HEK293 (cell line): ENCODE results near the gene SOCS1.

Experiments used
- CTCF ChIA-PET: fragments of 350-600 bp; formaldehyde crosslinking; extraction: SDS; loops from one replicate; lab custom pipeline; 2021; ENCODE audit warnings: antibody characterized with exemption; lab: Yijun Ruan, JAX
- POLR2A ChIA-PET: fragments of 300-600 bp; formaldehyde crosslinking; extraction: SDS; loops from one replicate; lab custom pipeline; 2020; ENCODE audit warnings: antibody characterized with exemption, inconsistent platforms; lab: Yijun Ruan, JAX
- H3K27ac ChIP-seq: fragments of 200-500 bp; sonication (Bioruptor generic); 2 replicates; pipeline ENCODE4 v1.5.1; 2014; ENCODE audit warnings: low read depth, low read length, control low read depth, inconsistent platforms; ENCODE audit errors: extremely low read depth
- H3K36me3 ChIP-seq, 2 experiments: fragments of 200-500 bp in 1 of 2; sonication (Bioruptor generic) in 1 of 2; 1 replicate in 1 of 2; 2 replicates in 1 of 2; pipeline ENCODE4 v1.5.1; 2014 to 2017; ENCODE audit warnings: inconsistent platforms in 2 of 2, low read length in 2 of 2; ENCODE audit not compliant: control insufficient read depth in 2 of 2, insufficient read depth in 1 of 2
- H3K4me1 ChIP-seq: fragments of 200-500 bp; sonication (Bioruptor generic); 2 replicates; pipeline ENCODE4 v1.5.1; 2014; ENCODE audit warnings: mild to moderate bottlenecking, low read length, inconsistent platforms; ENCODE audit not compliant: control insufficient read depth, insufficient read depth
- H3K4me3 ChIP-seq: 2 replicates; pipeline ENCODE4 v1.5.1; 2011; ENCODE audit warnings: low read depth, mild to moderate bottlenecking, control low read depth, low read length, moderate library complexity
- H3K9me3 ChIP-seq: fragments of 200-500 bp; sonication (Bioruptor generic); 2 replicates; pipeline ENCODE4 v1.5.1; 2014; ENCODE audit warnings: low read depth, low read length, inconsistent platforms; ENCODE audit not compliant: control insufficient read depth, insufficient read depth
- BCL11B ChIP-seq: fragments of 450-650 bp; formaldehyde crosslinking; IDR thresholded peaks from 2 replicates; pipeline ENCODE4 v1.5.1; 2016; ENCODE audit warnings: low read depth, missing biosample characterization, missing genetic modification characterization
- OSR2 ChIP-seq: fragments of 450-650 bp; formaldehyde crosslinking; IDR thresholded peaks from 2 replicates; pipeline ENCODE4 v1.5.1; 2016; ENCODE audit warnings: missing biosample characterization, missing genetic modification characterization
- PRDM4 ChIP-seq: fragments of 450-650 bp; formaldehyde crosslinking; IDR thresholded peaks from 2 replicates; pipeline ENCODE4 v1.5.1; 2017; ENCODE audit warnings: missing biosample characterization, missing genetic modification characterization
- SETDB1 ChIP-seq: IDR thresholded peaks from one replicate; pipeline ENCODE4 v1.6.1; 2017; ENCODE audit warnings: mild to moderate bottlenecking, low read length, moderate library complexity, mixed read lengths; ENCODE audit not compliant: insufficient read length
- SP2 ChIP-seq: fragments of 450-650 bp; formaldehyde crosslinking; IDR thresholded peaks from 2 replicates; pipeline ENCODE4 v1.5.1; 2016; ENCODE audit warnings: missing biosample characterization, missing genetic modification characterization
- ZBTB1 ChIP-seq: fragments of 450-650 bp; formaldehyde crosslinking; IDR thresholded peaks from 2 replicates; pipeline ENCODE4 v1.5.1; 2016; ENCODE audit warnings: missing biosample characterization, missing genetic modification characterization
- ZFP37 ChIP-seq: fragments of 450-650 bp; formaldehyde crosslinking; IDR thresholded peaks from 2 replicates; pipeline ENCODE4 v1.5.1; 2016; ENCODE audit warnings: missing biosample characterization, missing genetic modification characterization
- ZFP41 ChIP-seq: fragments of 450-650 bp; formaldehyde crosslinking; IDR thresholded peaks from 2 replicates; pipeline ENCODE4 v1.5.1; 2016; ENCODE audit warnings: missing biosample characterization, missing genetic modification characterization, borderline replicate concordance
- ZNF146 ChIP-seq: fragments of 450-650 bp; formaldehyde crosslinking; IDR thresholded peaks from 2 replicates; pipeline ENCODE4 v1.5.1; 2016; ENCODE audit warnings: missing biosample characterization, missing genetic modification characterization
- ZNF366 ChIP-seq: fragments of 450-650 bp; formaldehyde crosslinking; conservative IDR thresholded peaks from 2 replicates; pipeline ENCODE4 v1.5.1; 2016; ENCODE audit warnings: missing biosample characterization, missing genetic modification characterization
- ZNF394 ChIP-seq: fragments of 450-650 bp; formaldehyde crosslinking; IDR thresholded peaks from 2 replicates; pipeline ENCODE4 v1.5.1; 2016; ENCODE audit warnings: missing biosample characterization, missing genetic modification characterization, mild to moderate bottlenecking, moderate library complexity, borderline replicate concordance
- ZNF514 ChIP-seq: fragments of 450-650 bp; formaldehyde crosslinking; IDR thresholded peaks from 2 replicates; pipeline ENCODE4 v1.5.1; 2016; ENCODE audit warnings: missing biosample characterization, missing genetic modification characterization
- ZNF596 ChIP-seq: fragments of 450-650 bp; IDR thresholded peaks from 2 replicates; pipeline ENCODE4 v1.5.0; 2018; ENCODE audit warnings: missing biosample characterization, mild to moderate bottlenecking, missing genetic modification characterization, moderate library complexity
- ZNF776 ChIP-seq: fragments of 450-650 bp; formaldehyde crosslinking; IDR thresholded peaks from 2 replicates; pipeline ENCODE4 v1.5.0; 2017; ENCODE audit warnings: missing biosample characterization, missing genetic modification characterization, borderline replicate concordance
- ZNF792 ChIP-seq: fragments of 450-650 bp; formaldehyde crosslinking; IDR thresholded peaks from 2 replicates; pipeline ENCODE4 v1.5.1; 2016; ENCODE audit warnings: missing biosample characterization, missing genetic modification characterization
- ZXDB ChIP-seq: fragments of 450-650 bp; formaldehyde crosslinking; IDR thresholded peaks from 2 replicates; pipeline ENCODE4 v1.5.1; 2016; ENCODE audit warnings: missing biosample characterization, missing genetic modification characterization

The SOCS1 gene

GRCh38 chr16:11208916-11209665 lies 46.9 kb downstream of the SOCS1 start:
- no peak overlapping the region for H3K4me3 ChIP-seq
- no peaks in the 10 kb centered on the region for H3K36me3 ChIP-seq
- H3K4me1 ChIP-seq: no peaks in the 10 kb centered on the region
- H3K9me3 ChIP-seq: no peaks in the 10 kb centered on the region
- POLR2A ChIA-PET: no interaction called here
- no peak overlapping the region for H3K27ac ChIP-seq
- TF ChIP-seq ZNF514 (tag by site-specific recombination) (no peak), ZNF776 (tag by site-specific recombination) (no peak), ZNF792 (no peak)
- CTCF ChIA-PET: interaction anchor here (3.0 kb wide), 1 partner anchor 9 kb away, joined by 10 read pairs; no protein-coding TSS in a partner anchor

- CTCF ChIA-PET: interaction anchor here (3.0 kb wide), 1 partner anchor 10 kb away, joined by 10 read pairs; no protein-coding TSS in a partner anchor
- no peak overlapping the region for H3K27ac ChIP-seq
- POLR2A ChIA-PET: no interaction called here
- no peaks in the 10 kb centered on the region for H3K36me3 ChIP-seq
- TF ChIP-seq SETDB1 (peak; percentile 14), ZNF366 (tag by site-specific recombination) (no peak), SP2 (0 out of 2 replicates have a peak, but pooled peaks have one; percentile 12)
- TF ChIP-seq, all 188 proteins: peak for 2
- Histone ChIP-seq H3K4me1 (no peaks in the 10 kb centered on the region), H3K4me3 (no peak overlapping the region), H3K9me3 (no peaks in the 10 kb centered on the region)
Measured at GRCh38 chr16:11207646-11208045, 48.4 kb downstream of the SOCS1 start.

- ChIA-PET POLR2A (interaction anchor here (1.0 kb wide), 1 partner anchor 50 kb away, joined by 3 read pairs; the partner anchor contains the start of gene SOCS1), CTCF (no interaction called here)
- H3K36me3 ChIP-seq: no peaks in the 10 kb centered on the region
- no peak overlapping the region for H3K27ac ChIP-seq
- TF ChIP-seq BCL11B: no peak
- no peak for TF ChIP-seq ZXDB (tag by site-specific recombination)
- TF ChIP-seq OSR2 (tag by site-specific recombination): no peak
- no peak for TF ChIP-seq ZNF394 (tag by site-specific recombination)
- TF ChIP-seq ZFP37 (tag by site-specific recombination): no peak
- TF ChIP-seq ZNF146: no peak
- no peak for TF ChIP-seq ZFP41
- TF ChIP-seq ZBTB1 (tag by site-specific recombination): no peak
- no peak for TF ChIP-seq PRDM4 (tag by site-specific recombination)
- no peak for TF ChIP-seq ZNF596 (tag by site-specific recombination)
- no peak overlapping the region for H3K4me3 ChIP-seq
- H3K4me1 ChIP-seq: no peaks in the 10 kb centered on the region
- H3K9me3 ChIP-seq: no peaks in the 10 kb centered on the region
Measured at GRCh38 chr16:11205754-11206581, 50.0 kb downstream of the SOCS1 start.
